NCI-H2081 treated with DMSO at 0.1 percent for 48 hours (cell line): ENCODE results near the gene NCCRP1.

Source experiments
- DNase-seq: peaks from one replicate; lab custom pipeline; 2025; lab: John Stamatoyannopoulos, UW

NCCRP1 gene

GRCh38 chr19:39196860-39197562 lies at the start of gene NCCRP1:
Gene NCCRP1 (plus strand): TSS chr19:39196964. CDS start chr19:39196983, 19 bp downstream.
- DNase-seq = no peak

DNA sequence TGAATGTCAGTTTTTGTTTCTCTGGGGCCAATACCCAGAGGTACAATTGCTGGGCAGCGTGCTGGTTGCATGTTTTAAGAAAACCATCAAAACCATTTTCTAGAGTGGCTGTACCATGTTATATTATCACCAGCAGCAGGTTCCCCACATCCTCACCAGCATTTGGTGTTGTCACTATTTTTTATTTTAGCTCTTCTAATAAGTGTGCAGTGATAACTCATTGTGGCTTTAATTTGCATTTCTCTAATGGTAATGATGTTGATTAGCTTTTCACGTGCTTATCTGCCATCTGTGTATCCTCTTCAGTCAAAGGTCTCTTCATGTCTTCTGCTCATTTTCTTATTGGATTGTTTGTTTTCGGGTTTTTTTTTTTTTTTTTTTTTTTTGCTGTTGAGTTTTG lies 49.3 kb upstream of the NCCRP1 start:
- DNase-seq = no peak

GRCh38 chr19:39148939-39149529 lies 47.7 kb upstream of the NCCRP1 start:
- no peak for DNase-seq

DNA sequence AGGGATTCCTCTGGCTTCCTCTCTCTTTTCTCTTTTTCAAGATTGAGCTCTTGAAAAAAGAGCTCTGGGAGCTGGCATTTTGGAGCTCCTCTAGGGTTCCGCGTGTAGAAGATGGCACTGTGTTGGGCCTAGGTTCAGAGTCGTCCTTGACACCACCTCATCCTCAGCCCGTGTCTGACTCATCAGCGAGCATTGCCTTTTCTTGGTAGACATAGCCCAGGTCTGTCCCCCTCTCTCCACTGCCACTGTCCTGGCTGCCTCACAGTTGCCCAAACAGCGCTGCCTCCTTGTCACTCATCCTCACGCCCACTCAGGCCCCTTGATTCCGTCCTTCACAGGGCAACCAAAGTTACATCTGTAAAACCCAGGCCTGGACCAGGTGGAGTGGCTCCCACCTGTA lies 46.5 kb upstream of the NCCRP1 start:
- no peak for DNase-seq

- no peak for DNase-seq
These were observed 45.8 kb upstream of the NCCRP1 start for GRCh38 chr19:39150807-39151600.

GRCh38 chr19:39152066-39152465 lies 44.7 kb upstream of the NCCRP1 start:
- no peak for DNase-seq

DNA sequence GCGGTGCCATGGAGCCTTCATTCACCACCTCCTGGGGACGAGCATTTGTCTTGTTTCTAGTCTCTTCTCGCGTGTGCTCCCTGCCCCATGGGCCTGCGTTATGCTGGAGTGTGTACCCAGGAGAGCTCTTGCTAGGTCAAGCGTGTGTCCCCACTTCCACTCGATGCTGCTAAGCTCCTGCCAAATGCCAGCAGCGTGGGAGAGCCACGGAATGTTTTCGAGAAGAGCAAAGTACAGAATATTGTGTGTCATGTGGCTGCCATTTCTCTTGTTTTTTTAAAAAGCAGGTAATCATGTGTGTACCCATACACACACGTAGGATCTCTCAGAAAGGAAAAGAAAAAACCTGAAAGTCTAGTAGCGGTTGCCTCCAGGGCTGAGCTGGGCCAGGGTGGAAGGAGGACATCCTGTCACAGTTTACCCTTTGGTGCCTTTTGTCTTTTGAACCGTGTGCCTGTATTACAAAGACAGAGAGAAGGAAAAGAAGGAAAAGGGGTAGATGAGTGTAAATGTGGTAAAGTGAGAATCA lies 42.6 kb upstream of the NCCRP1 start:
- no peak for DNase-seq

DNA sequence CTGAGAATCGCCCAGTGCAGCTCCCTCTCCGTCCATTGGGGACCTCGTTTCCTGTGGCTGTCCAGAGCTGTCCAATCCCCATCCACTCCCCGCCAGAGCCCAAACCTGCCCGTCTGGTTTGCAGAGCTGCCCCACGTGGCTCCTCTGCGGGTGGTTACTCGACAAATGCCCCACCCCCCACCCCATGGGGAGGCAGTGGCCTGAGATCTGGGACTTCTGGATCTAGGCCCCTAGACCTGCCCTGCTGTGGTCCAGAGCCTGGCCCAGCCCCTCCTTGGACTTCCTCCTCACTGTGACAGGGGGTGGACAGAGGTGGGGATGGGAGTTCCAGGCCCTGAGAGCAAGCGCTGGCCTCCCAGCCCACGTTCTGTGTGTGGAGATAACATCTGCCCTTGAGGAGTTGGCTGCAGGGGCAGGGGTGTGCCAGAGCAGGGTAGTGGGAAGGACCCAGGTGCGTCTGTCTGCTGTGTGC lies 42.1 kb upstream of the NCCRP1 start:
- DNase-seq = no peak

DNA sequence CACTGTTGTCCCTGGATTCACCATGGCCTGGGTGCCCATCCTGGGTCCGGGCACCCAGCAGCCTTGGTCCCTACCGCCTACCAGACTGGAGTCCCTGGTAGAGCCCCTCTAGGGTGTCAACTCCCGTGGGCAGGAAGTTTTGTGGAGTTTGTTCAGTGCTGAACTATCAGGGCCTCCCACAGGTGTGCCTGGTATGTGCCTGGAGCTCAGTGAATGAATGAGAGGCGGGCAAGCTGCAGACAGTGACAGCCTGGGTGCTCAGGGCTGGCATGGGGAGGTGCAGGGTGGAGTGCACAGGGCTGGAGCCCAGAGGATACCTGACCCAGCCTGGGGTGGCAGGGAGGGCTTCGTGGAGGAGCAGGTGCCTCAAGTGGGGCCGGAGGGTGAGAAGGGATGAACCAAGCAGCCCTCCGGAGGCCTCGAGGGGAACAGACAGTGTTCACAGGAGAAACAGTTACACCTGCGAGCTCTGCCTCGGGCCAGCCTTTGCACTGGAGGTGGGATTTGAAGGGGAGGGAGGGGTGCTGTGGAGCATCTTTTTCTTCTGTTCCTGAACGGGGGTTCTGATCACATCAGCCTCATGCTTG lies 41.6 kb upstream of the NCCRP1 start:
- no peak for DNase-seq

- DNase-seq = no peak
These were observed 41.0 kb upstream of the NCCRP1 start for GRCh38 chr19:39155741-39156140.

GRCh38 chr19:39156326-39157230 lies 40.2 kb upstream of the NCCRP1 start:
- no peak for DNase-seq

GRCh38 chr19:39157275-39157996 lies 39.3 kb upstream of the NCCRP1 start:
- no peak for DNase-seq

- no peak for DNase-seq
These were observed 38.8 kb upstream of the NCCRP1 start for GRCh38 chr19:39157997-39158389.

- no peak for DNase-seq
These were observed 38.0 kb upstream of the NCCRP1 start for GRCh38 chr19:39158646-39159260.

DNA sequence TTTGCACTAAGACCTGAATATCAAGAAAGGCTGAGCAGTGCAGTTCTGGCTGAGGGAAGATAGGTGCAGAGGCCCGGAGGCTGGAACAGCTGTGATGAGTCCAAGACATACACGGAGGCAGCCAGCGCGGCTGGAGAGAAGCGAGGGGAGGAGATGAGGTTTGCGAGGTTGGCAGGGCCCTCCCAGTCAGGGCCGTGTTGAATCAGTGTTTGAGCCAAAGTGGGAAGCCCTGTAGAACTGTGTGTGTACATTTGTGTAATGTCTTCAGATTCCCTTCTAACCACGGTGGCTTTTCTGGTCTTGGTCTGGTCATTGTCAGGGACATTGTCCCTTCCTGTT lies 36.3 kb upstream of the NCCRP1 start:
- no peak for DNase-seq

GRCh38 chr19:39160889-39161672 lies 35.7 kb upstream of the NCCRP1 start:
- no peak for DNase-seq

GRCh38 chr19:39162441-39163043 lies 34.2 kb upstream of the NCCRP1 start:
- no peak for DNase-seq

DNA sequence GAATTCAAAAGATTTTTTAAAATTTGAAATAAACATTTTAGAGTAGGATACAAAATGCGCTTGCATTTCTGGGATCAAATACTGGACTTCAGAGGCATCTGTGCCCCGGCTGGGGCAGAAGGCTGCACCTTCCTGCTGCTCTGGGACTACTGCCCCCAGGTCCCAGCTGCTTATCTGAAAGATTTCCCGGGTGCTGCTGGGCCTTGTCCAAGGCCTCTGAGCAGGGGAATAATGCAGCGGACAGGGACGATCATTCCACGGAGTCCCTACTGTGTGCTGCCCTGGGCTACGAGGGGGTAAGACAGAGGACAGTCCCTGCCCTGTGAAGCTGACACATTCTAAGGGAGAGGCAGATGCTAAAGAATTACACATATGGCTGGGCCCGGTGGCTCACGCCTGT lies 33.1 kb upstream of the NCCRP1 start:
- DNase-seq = no peak

DNA sequence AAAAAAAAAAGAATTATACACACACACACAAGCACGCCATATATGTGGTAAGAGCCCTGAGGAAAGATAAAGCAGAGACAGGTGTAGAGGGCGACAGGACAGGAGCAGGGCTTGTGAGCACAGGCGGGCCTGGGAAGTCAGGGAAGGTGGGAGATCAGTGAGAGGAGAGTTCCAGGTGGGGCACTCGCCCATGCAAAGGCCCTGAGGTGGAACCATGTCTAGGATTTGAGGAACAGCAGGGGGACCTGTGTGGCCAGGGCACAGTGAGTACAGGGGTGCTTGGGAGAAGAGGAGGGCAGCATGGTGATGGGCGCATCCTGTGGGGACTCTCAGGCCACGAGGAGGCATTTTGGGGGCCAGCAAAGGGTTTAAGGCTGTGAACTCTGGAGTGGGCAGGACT lies 32.5 kb upstream of the NCCRP1 start:
- no peak for DNase-seq
